A673 (cell line): ENCODE results near the gene ADGRG7. TPM values are rescaled to one million over a fixed set of nuclear protein-coding genes. Genes with fewer than 3 reads are reported as not detected.
"Not testable (repeated sequence)": the region's sequence is repeated elsewhere in the genome, so short reads cannot be mapped to it uniquely, and the experiment has no call there.

Source experiments
- BruUV-seq: library from RNA; stranded (reverse); fragments of 400-500 nt; replicated peaks from 2 replicates; lab custom pipeline; 2021; lab: Mats Ljungman, UMichigan
- CTCF ChIA-PET: fragments of 300-600 bp; sonication (Branson Sonifier 250); formaldehyde crosslinking; loops from one replicate; lab custom pipeline; 2022; ENCODE audit warnings: antibody characterized with exemption; lab: Charles Lee
- POLR2A ChIA-PET: fragments of 300-600 bp; sonication (Branson Sonifier 250); formaldehyde crosslinking; loops from one replicate; lab custom pipeline; 2022; ENCODE audit warnings: antibody characterized with exemption; ENCODE audit not compliant: low non-redundant PET; lab: Charles Lee
- DNase-seq: peaks from one replicate; pipeline ENCODE4 v3.0.0-alpha.2; 2015; ENCODE audit warnings: low spot score
- H3K27ac ChIP-seq: fragments of 200-600 bp; sonication (generic); 2 replicates; pipeline ENCODE4 v1.5.1; 2016; ENCODE audit warnings: mixed run types, low read depth, mild to moderate bottlenecking, mixed read lengths, antibody characterized with exemption, low read length; ENCODE audit not compliant: poor library complexity, severe bottlenecking
- H3K27me3 ChIP-seq: fragments of 200-600 bp; sonication (generic); replicated peaks from 2 replicates; pipeline ENCODE4 v1.6.1; 2017; ENCODE audit warnings: mixed run types, low read depth, mild to moderate bottlenecking, mixed read lengths, antibody characterized with exemption, low read length; ENCODE audit not compliant: insufficient read depth, poor library complexity
- H3K36me3 ChIP-seq: fragments of 200-600 bp; sonication (generic); 2 replicates; pipeline ENCODE4 v1.6.1; 2016; ENCODE audit warnings: mixed run types, mild to moderate bottlenecking, mixed read lengths, antibody characterized with exemption, low read length; ENCODE audit not compliant: insufficient read depth, poor library complexity, severe bottlenecking
- H3K4me1 ChIP-seq: fragments of 200-600 bp; sonication (generic); 2 replicates; pipeline ENCODE4 v1.6.1; 2017; ENCODE audit warnings: mixed run types, mild to moderate bottlenecking, mixed read lengths, antibody characterized with exemption, low read length; ENCODE audit not compliant: insufficient read depth, poor library complexity, severe bottlenecking
- H3K4me3 ChIP-seq: fragments of 200-600 bp; sonication (generic); 2 replicates; pipeline ENCODE4 v1.5.1; 2016; ENCODE audit warnings: low read depth, mixed run types, mild to moderate bottlenecking, mixed read lengths, low read length; ENCODE audit not compliant: poor library complexity, severe bottlenecking
- H3K9me3 ChIP-seq: fragments of 200-600 bp; sonication (generic); 2 replicates; pipeline ENCODE4 v1.6.1; 2016; ENCODE audit warnings: mixed run types, low read depth, mild to moderate bottlenecking, mixed read lengths, antibody characterized with exemption, low read length; ENCODE audit not compliant: poor library complexity, severe bottlenecking
- CTCF ChIP-seq: fragments of 300-800, 200-600 bp; sonication (generic); conservative IDR thresholded peaks from 2 replicates; pipeline ENCODE4 v1.5.1; 2017; ENCODE audit warnings: low read depth, mild to moderate bottlenecking, antibody characterized with exemption, low read length, moderate library complexity, mixed read lengths
- EZH2 ChIP-seq: fragments of 200-600 bp; sonication (generic); IDR thresholded peaks from 2 replicates; pipeline ENCODE4 v1.6.1; 2017; ENCODE audit warnings: borderline replicate concordance, low read depth, mild to moderate bottlenecking, mixed read lengths, antibody characterized with exemption, low read length; ENCODE audit not compliant: poor library complexity, severe bottlenecking
- intact Hi-C: fragments of 100-400 bp; cut with micrococcal nuclease; formaldehyde crosslinking; loops from one replicate; pipeline ENCODE4 v1.10.0; 2022; ENCODE audit not compliant: unreplicated experiment
- total RNA-seq: library from RNA; stranded (reverse); gene quantifications from 2 replicates; pipeline ENCODE4 v1.2.3, GENCODE V29; 2021

Gene ADGRG7
- total RNA-seq, 1 experiment from 2014 or later, result 2.4 TPM

- H3K9me3 ChIP-seq, result no peaks in the 10 kb centered on the region
- BruUV-seq, result no TSS peak
- H3K4me3 ChIP-seq, result peak overlapping the region; percentile 11
- TF ChIP-seq EZH2 (no peak), CTCF (peak; percentile 40; the same call in 1 of the 2 replicates)
- ChIA-PET CTCF (no interaction called here), POLR2A (no interaction called here)
- H3K27ac ChIP-seq, result peak overlapping the region; percentile 55
- H3K36me3 ChIP-seq, result no peaks in the 10 kb centered on the region
- peaks cover 13% of the 10 kb centered on the region for H3K4me1 ChIP-seq
- H3K27me3 ChIP-seq, result no peaks in the 10 kb centered on the region
- intact Hi-C loops, result no loop called here
- peak; percentile 59 for DNase-seq
Measured at GRCh38 chr3:100650651-100651619, 41.5 kb downstream of the ADGRG7 start.

GRCh38 chr3:100653604-100654294, 44.3 kb downstream of the ADGRG7 start:
- intact Hi-C loops, result no loop called here
- peaks cover 13% of the 10 kb centered on the region for H3K4me1 ChIP-seq
- H3K36me3 ChIP-seq, result no peaks in the 10 kb centered on the region
- no peaks in the 10 kb centered on the region for H3K9me3 ChIP-seq
- ChIA-PET CTCF (no interaction called here), POLR2A (no interaction called here)
- no peak for TF ChIP-seq CTCF
- no peak for TF ChIP-seq EZH2
- no peaks in the 10 kb centered on the region for H3K27me3 ChIP-seq
- BruUV-seq, result no TSS peak
- no peak overlapping the region for H3K27ac ChIP-seq
- no peak for DNase-seq
- H3K4me3 ChIP-seq, result no peak overlapping the region

GRCh38 chr3:100656945-100657344, 47.5 kb downstream of the ADGRG7 start:
- BruUV-seq, result no TSS peak
- intact Hi-C loops, result no loop called here
- Histone ChIP-seq H3K27me3 (no peaks in the 10 kb centered on the region), H3K4me1 (no peaks in the 10 kb centered on the region), H3K9me3 (no peaks in the 10 kb centered on the region), H3K27ac (no peak overlapping the region), H3K4me3 (no peak overlapping the region), H3K36me3 (no peaks in the 10 kb centered on the region)
- TF ChIP-seq EZH2, result no peak
- TF ChIP-seq CTCF, result no peak
- POLR2A ChIA-PET, result no interaction called here
- no peak for DNase-seq
- CTCF ChIA-PET, result no interaction called here

GRCh38 chr3:100661294-100661693, 51.9 kb downstream of the ADGRG7 start:
- CTCF ChIA-PET, BruUV-seq, H3K27ac ChIP-seq, H3K9me3 ChIP-seq, H3K36me3 ChIP-seq, intact Hi-C loops, H3K4me1 ChIP-seq, DNase-seq, POLR2A ChIA-PET, H3K4me3 ChIP-seq, H3K27me3 ChIP-seq: not testable (repeated sequence)
